ENCODE measurements around the gene OR6B3. TPM values are rescaled to one million over a fixed set of nuclear protein-coding genes. Genes with fewer than 3 reads are reported as not detected.

The OR6B3 gene
- total RNA-seq, 4 donors from 2014 or later: not detected

DNA sequence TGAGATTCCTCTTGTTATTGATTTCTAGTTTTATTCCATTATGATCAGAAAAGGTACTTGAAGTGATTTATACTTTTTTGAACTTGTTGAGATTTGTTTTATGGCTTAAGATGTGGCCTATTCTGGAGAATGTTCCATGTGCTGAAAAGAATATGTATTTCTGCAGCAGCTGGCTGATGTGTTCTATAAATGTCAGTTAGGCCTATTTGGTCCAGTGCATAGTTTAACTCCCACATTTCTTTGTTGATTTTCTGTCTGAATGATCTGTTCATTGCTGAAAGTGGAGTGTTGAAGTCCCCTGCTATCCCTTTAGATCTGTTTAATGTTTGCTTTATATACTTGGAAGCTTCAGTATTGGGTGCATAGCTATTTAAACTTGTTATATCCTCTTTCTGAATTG lies 16.0 kb downstream of the OR6B3 start:
- no peak for TF ChIP-seq POLR2A (IDR thresholded peaks at IDR 0.05)
- no peak for TF ChIP-seq CTCF (IDR thresholded peaks at IDR 0.05)
- no peaks in the 10 kb centered on the region for H3K36me3 ChIP-seq
- H3K4me3 ChIP-seq (replicated peaks in 1 of 3): no peak overlapping the region
- H3K4me1 ChIP-seq: no peaks in the 10 kb centered on the region
- DNase-seq: no peak
- no peak overlapping the region for H3K27ac ChIP-seq
- H3K27me3 ChIP-seq: no peaks in the 10 kb centered on the region
- H3K9me3 ChIP-seq: no peaks in the 10 kb centered on the region
- intact Hi-C loops (cut with DNase I): no loop called here

DNA sequence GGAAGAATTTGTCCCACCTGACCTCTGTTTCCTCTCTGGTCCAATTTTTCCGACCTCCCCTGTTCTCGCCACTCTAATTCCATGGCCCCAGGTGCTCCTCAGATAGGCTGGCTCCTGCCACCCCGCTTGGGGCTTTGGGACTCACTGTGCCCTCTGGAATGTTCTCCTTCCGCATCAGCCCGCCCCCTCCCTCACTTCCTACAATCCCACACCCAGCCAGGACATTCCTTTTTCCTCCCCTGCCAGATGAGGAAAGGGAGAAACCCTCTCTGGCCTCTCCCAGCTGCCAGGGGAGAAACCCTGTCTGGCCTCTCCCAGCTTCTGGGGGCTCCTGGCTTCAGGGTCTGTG lies 20.0 kb downstream of the OR6B3 start:
- H3K4me1 ChIP-seq: no peaks in the 10 kb centered on the region
- H3K36me3 ChIP-seq: no peaks in the 10 kb centered on the region
- TF ChIP-seq CTCF (IDR thresholded peaks at IDR 0.05) (no peak), POLR2A (IDR thresholded peaks at IDR 0.05) (no peak)
- intact Hi-C loops (cut with DNase I): no loop called here
- DNase-seq: no peak
- no peak overlapping the region for H3K27ac ChIP-seq
- no peaks in the 10 kb centered on the region for H3K27me3 ChIP-seq
- H3K4me3 ChIP-seq (replicated peaks in 1 of 3): no peak overlapping the region
- no peaks in the 10 kb centered on the region for H3K9me3 ChIP-seq
- WGBS, 2 donors: 53 to 59% methylated on average over 5 of the region's 5 CpGs

- no peak for TF ChIP-seq CTCF (IDR thresholded peaks at IDR 0.05)
- TF ChIP-seq POLR2A (IDR thresholded peaks at IDR 0.05): no peak
- H3K9me3 ChIP-seq: no peaks in the 10 kb centered on the region
- H3K27me3 ChIP-seq: no peaks in the 10 kb centered on the region
- no peak for DNase-seq
- no peaks in the 10 kb centered on the region for H3K36me3 ChIP-seq
- no peaks in the 10 kb centered on the region for H3K4me1 ChIP-seq
- intact Hi-C loops (cut with DNase I): no loop called here
- no peak overlapping the region for H3K4me3 ChIP-seq (replicated peaks in 1 of 3)
- H3K27ac ChIP-seq: no peak overlapping the region
- 73 to 78% methylated on average over 11 to 14 of the region's 14 CpGs for WGBS, 2 donors
These were observed 20.7 kb downstream of the OR6B3 start for GRCh38 chr2:240032406-240033329.

GRCh38 chr2:240030379-240031094 lies 22.8 kb downstream of the OR6B3 start, which contains the start of gene OR6B2:
TSS of gene OR6B2 (minus strand) at chr2:240030429. CDS start at chr2:240030429, 0 bp downstream.
- H3K9me3 ChIP-seq: no peaks in the 10 kb centered on the region
- no peak for DNase-seq
- H3K27ac ChIP-seq: no peak within 1 kb of the TSS
- no peaks in the 10 kb centered on the region for H3K27me3 ChIP-seq
- H3K36me3 ChIP-seq: no peaks in the 10 kb centered on the region
- H3K4me3 ChIP-seq (replicated peaks in 1 of 3): no peak within 1 kb of the TSS
- no peak for TF ChIP-seq POLR2A (IDR thresholded peaks at IDR 0.05)
- no peak for TF ChIP-seq CTCF (IDR thresholded peaks at IDR 0.05)
- no peaks in the 10 kb centered on the region for H3K4me1 ChIP-seq
- 69 to 73% methylated on average over 5 to 6 of the region's 6 CpGs for WGBS, 2 donors
- intact Hi-C loops (cut with DNase I): no loop called here

- WGBS, 2 donors: 0% methylated on average over 16 to 19 of the region's 22 CpGs
- TF ChIP-seq POLR2A (IDR thresholded peaks at IDR 0.05) (no peak), CTCF (IDR thresholded peaks at IDR 0.05) (no peak)
- H3K4me3 ChIP-seq (replicated peaks in 1 of 3): peak overlapping the region; percentile 78 to 96 (median 91)
- DNase-seq: no peak
- intact Hi-C loops (cut with DNase I): no loop called here
- peak overlapping the region in 2 of 3 donors; percentile 88 to 89 for H3K27ac ChIP-seq
- no peaks in the 10 kb centered on the region for H3K27me3 ChIP-seq
- H3K4me1 ChIP-seq: peaks cover 10 to 12% of the 10 kb centered on the region in 2 donors
- H3K9me3 ChIP-seq: no peaks in the 10 kb centered on the region
- H3K36me3 ChIP-seq: peaks cover 12 to 13% of the 10 kb centered on the region in 2 donors
These were observed 28.6 kb downstream of the OR6B3 start for GRCh38 chr2:240024766-240025165.

All from thyroid gland (tissue), 4 donors.